ENCODE data around the gene MYO9A.

DNA sequence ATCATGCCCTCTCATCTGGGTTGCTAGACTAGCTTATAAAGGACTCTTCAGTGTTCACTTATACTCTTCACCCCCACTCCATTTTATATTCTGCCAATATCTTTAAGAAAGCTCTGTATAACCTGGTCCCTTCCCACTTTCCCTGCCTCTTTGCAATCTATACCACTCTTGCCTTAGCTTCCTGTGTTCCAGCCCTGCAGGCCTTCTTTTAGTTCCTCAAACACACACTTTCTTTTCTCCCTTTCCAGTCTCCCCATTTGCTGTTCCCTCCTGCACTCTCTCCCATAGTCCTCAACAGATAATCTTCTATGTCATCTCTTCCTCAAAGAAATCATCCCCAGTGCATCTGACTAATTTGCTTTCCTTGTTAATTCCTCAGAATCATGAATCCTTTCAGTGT lies 29.0 kb upstream of the MYO9A start:
- no peak for TF ChIP-seq POLR2A (IDR thresholded peaks at IDR 0.05; ENCODE audit: borderline replicate concordance, extremely low read depth, insufficient read depth, insufficient read length)
- TF ChIP-seq, protein P1, sequence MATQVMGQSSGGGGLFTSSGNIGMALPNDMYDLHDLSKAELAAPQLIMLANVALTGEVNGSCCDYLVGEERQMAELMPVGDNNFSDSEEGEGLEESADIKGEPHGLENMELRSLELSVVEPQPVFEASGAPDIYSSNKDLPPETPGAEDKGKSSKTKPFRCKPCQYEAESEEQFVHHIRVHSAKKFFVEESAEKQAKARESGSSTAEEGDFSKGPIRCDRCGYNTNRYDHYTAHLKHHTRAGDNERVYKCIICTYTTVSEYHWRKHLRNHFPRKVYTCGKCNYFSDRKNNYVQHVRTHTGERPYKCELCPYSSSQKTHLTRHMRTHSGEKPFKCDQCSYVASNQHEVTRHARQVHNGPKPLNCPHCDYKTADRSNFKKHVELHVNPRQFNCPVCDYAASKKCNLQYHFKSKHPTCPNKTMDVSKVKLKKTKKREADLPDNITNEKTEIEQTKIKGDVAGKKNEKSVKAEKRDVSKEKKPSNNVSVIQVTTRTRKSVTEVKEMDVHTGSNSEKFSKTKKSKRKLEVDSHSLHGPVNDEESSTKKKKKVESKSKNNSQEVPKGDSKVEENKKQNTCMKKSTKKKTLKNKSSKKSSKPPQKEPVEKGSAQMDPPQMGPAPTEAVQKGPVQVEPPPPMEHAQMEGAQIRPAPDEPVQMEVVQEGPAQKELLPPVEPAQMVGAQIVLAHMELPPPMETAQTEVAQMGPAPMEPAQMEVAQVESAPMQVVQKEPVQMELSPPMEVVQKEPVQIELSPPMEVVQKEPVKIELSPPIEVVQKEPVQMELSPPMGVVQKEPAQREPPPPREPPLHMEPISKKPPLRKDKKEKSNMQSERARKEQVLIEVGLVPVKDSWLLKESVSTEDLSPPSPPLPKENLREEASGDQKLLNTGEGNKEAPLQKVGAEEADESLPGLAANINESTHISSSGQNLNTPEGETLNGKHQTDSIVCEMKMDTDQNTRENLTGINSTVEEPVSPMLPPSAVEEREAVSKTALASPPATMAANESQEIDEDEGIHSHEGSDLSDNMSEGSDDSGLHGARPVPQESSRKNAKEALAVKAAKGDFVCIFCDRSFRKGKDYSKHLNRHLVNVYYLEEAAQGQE (IDR thresholded peaks at IDR 0.05; ENCODE audit: low read depth): no peak
- TF ChIP-seq, protein P2, sequence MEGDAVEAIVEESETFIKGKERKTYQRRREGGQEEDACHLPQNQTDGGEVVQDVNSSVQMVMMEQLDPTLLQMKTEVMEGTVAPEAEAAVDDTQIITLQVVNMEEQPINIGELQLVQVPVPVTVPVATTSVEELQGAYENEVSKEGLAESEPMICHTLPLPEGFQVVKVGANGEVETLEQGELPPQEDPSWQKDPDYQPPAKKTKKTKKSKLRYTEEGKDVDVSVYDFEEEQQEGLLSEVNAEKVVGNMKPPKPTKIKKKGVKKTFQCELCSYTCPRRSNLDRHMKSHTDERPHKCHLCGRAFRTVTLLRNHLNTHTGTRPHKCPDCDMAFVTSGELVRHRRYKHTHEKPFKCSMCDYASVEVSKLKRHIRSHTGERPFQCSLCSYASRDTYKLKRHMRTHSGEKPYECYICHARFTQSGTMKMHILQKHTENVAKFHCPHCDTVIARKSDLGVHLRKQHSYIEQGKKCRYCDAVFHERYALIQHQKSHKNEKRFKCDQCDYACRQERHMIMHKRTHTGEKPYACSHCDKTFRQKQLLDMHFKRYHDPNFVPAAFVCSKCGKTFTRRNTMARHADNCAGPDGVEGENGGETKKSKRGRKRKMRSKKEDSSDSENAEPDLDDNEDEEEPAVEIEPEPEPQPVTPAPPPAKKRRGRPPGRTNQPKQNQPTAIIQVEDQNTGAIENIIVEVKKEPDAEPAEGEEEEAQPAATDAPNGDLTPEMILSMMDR (IDR thresholded peaks at IDR 0.05 in 2 of 3, conservative IDR thresholded peaks at IDR 0.05 in 1 of 3; ENCODE audit: borderline replicate concordance in 1 of 3, insufficient read depth in 1 of 3, low read depth in 2 of 3, low read length in 2 of 3): no peak
- TF ChIP-seq, protein P3, sequence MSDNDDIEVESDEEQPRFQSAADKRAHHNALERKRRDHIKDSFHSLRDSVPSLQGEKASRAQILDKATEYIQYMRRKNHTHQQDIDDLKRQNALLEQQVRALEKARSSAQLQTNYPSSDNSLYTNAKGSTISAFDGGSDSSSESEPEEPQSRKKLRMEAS (IDR thresholded peaks at IDR 0.05): no peak
